ENCODE measurements around the gene ULK2. TPM values are rescaled to one million over a fixed set of nuclear protein-coding genes. Genes with fewer than 3 reads are reported as not detected.
"Not testable (repeated sequence)": the region's sequence is repeated elsewhere in the genome, so short reads cannot be mapped to it uniquely, and the experiment has no call there.

The ULK2 gene
- total RNA-seq, 4 donors from 2014 or later, result 7.4 to 20.4 (median 14.2) TPM

- Histone ChIP-seq H3K4me3 (no peak overlapping the region), H3K4me1 (no peaks in the 10 kb centered on the region), H3K27ac (no peak overlapping the region), H3K27me3 (no peaks in the 10 kb centered on the region), H3K9me3 (no peaks in the 10 kb centered on the region), H3K36me3 (no peaks in the 10 kb centered on the region)
- DNase-seq, result peak; percentile 44 to 70
- peak; percentile 93 to 94 for ATAC-seq
- in situ Hi-C loops (cut with MboI; ENCODE audit: low sequenced_read_pairs in 4 of 4), result loop anchor here (5.0 to 25.0 kb wide), 4 partner anchors 122 to 404 kb away; partner anchors contain the start of genes B9D1 (in 4 of the 4) and ALDH3A2 (in 1 of the 4)
- intact Hi-C loops (cut with DNase I; ENCODE audit: low total_unique reads), result loop anchor here (1.0 to 2.0 kb wide), 2 partner anchors 252 to 404 kb away; partner anchors contain the start of gene B9D1
- peak; percentile 87 to 99 (median 94) for TF ChIP-seq CTCF (IDR thresholded peaks at IDR 0.05 in 4 of 5, conservative IDR thresholded peaks at IDR 0.05 in 1 of 5)
- TF ChIP-seq POLR2A (IDR thresholded peaks at IDR 0.05), result no peak
These were observed 101.1 kb downstream of the ULK2 start for GRCh38 chr17:19766421-19767270.

- intact Hi-C loops (cut with DNase I; ENCODE audit: low total_unique reads), result loop anchor here (1.0 to 2.0 kb wide), 2 partner anchors 252 to 403 kb away; partner anchors contain the start of gene B9D1
- H3K9me3 ChIP-seq, result no peaks in the 10 kb centered on the region
- H3K4me1 ChIP-seq, result no peaks in the 10 kb centered on the region
- ATAC-seq (peak in 1 of 2 donors; percentile 7), DNase-seq (no peak)
- in situ Hi-C loops (cut with MboI; ENCODE audit: low sequenced_read_pairs in 4 of 4), result loop anchor here (5.0 to 25.0 kb wide), 4 partner anchors 121 to 404 kb away; partner anchors contain the start of genes B9D1 (in 4 of the 4) and ALDH3A2 (in 1 of the 4)
- no peak overlapping the region for H3K4me3 ChIP-seq
- H3K27ac ChIP-seq, result no peak overlapping the region
- no peaks in the 10 kb centered on the region for H3K27me3 ChIP-seq
- no peaks in the 10 kb centered on the region for H3K36me3 ChIP-seq
- TF ChIP-seq CTCF (IDR thresholded peaks at IDR 0.05 in 4 of 5, conservative IDR thresholded peaks at IDR 0.05 in 1 of 5) (no peak), POLR2A (IDR thresholded peaks at IDR 0.05) (no peak)
These were observed 101.7 kb downstream of the ULK2 start for GRCh38 chr17:19766016-19766415.

GRCh38 chr17:19763991-19764390 lies 103.7 kb downstream of the ULK2 start:
- in situ Hi-C loops (cut with MboI; ENCODE audit: low sequenced_read_pairs in 4 of 4), result loop anchor here (5.0 to 25.0 kb wide), 4 partner anchors 117 to 402 kb away; partner anchors contain the start of genes B9D1 (in 4 of the 4) and ALDH3A2 (in 2 of the 4)
- H3K27me3 ChIP-seq; H3K4me1 ChIP-seq; H3K9me3 ChIP-seq; intact Hi-C loops (cut with DNase I; ENCODE audit: low total_unique reads); H3K36me3 ChIP-seq; H3K4me3 ChIP-seq; DNase-seq; ATAC-seq; H3K27ac ChIP-seq: not testable (repeated sequence)

GRCh38 chr17:19763416-19763815 lies 104.3 kb downstream of the ULK2 start:
- DNase-seq (no peak), ATAC-seq (no peak)
- Histone ChIP-seq H3K36me3 (no peaks in the 10 kb centered on the region), H3K27me3 (no peaks in the 10 kb centered on the region), H3K27ac (no peak overlapping the region), H3K4me3 (no peak overlapping the region), H3K9me3 (no peaks in the 10 kb centered on the region), H3K4me1 (no peaks in the 10 kb centered on the region)
- in situ Hi-C loops (cut with MboI; ENCODE audit: low sequenced_read_pairs in 4 of 4) (loop anchor here (5.0 to 25.0 kb wide), 4 partner anchors 116 to 401 kb away; partner anchors contain the start of genes B9D1 (in 4 of the 4) and ALDH3A2 (in 2 of the 4)), intact Hi-C loops (cut with DNase I; ENCODE audit: low total_unique reads) (no loop called here)
- TF ChIP-seq POLR2A (IDR thresholded peaks at IDR 0.05) (no peak), CTCF (IDR thresholded peaks at IDR 0.05 in 4 of 5, conservative IDR thresholded peaks at IDR 0.05 in 1 of 5) (no peak)

GRCh38 chr17:19762515-19762961 lies 105.2 kb downstream of the ULK2 start:
- Histone ChIP-seq H3K27ac (no peak overlapping the region), H3K4me3 (no peak overlapping the region), H3K9me3 (no peaks in the 10 kb centered on the region), H3K36me3 (no peaks in the 10 kb centered on the region), H3K4me1 (no peaks in the 10 kb centered on the region), H3K27me3 (no peaks in the 10 kb centered on the region)
- in situ Hi-C loops (cut with MboI; ENCODE audit: low sequenced_read_pairs in 4 of 4), result loop anchor here (5.0 to 25.0 kb wide), 4 partner anchors 115 to 400 kb away; partner anchors contain the start of genes B9D1 (in 4 of the 4) and ALDH3A2 (in 2 of the 4)
- ATAC-seq, result peak in 1 of 2 donors; percentile 61
- peak in 1 of 2 donors; percentile 59 for DNase-seq
- intact Hi-C loops (cut with DNase I; ENCODE audit: low total_unique reads), result no loop called here
- TF ChIP-seq POLR2A (IDR thresholded peaks at IDR 0.05) (no peak), CTCF (IDR thresholded peaks at IDR 0.05 in 4 of 5, conservative IDR thresholded peaks at IDR 0.05 in 1 of 5) (peak; percentile 47 to 69 (median 54))
